Activated gamma-delta T cell (primary cell): ENCODE results near the gene LGR5.
"Not testable (repeated sequence)": the region's sequence is repeated elsewhere in the genome, so short reads cannot be mapped to it uniquely, and the experiment has no call there.

Source experiments
- DNase-seq: peaks from one replicate; lab custom pipeline; 2025; lab: John Stamatoyannopoulos, UW

The LGR5 gene

GRCh38 chr12:71476513-71476912 lies 36.9 kb downstream of the LGR5 start:
- DNase-seq, result no peak

- DNase-seq, result no peak
Observed at GRCh38 chr12:71477609-71478008, 38.0 kb downstream of the LGR5 start.

- DNase-seq, result no peak
Observed at GRCh38 chr12:71478270-71478669, 38.7 kb downstream of the LGR5 start.

GRCh38 chr12:71484272-71484905 lies 44.8 kb downstream of the LGR5 start:
- no peak for DNase-seq

DNA sequence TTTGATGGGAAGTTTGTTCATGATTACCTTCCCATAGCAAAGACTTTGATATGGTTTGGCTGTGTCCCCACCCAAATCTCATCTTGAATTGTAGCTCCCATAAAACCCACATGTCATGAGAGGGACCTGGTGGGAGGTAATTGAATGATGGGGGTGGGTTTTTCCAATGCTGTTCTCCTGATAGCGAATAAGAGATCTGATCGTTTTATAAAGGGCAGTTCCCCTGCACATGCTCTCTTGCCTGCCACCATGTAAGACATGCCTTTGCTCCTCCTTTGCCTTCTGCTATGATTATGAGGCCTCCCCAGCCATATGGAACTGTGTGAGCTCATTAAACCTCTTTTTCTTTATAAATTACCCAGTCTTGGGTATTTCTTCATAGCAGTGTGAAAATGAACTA lies 51.2 kb downstream of the LGR5 start:
- DNase-seq, result not testable (repeated sequence)

DNA sequence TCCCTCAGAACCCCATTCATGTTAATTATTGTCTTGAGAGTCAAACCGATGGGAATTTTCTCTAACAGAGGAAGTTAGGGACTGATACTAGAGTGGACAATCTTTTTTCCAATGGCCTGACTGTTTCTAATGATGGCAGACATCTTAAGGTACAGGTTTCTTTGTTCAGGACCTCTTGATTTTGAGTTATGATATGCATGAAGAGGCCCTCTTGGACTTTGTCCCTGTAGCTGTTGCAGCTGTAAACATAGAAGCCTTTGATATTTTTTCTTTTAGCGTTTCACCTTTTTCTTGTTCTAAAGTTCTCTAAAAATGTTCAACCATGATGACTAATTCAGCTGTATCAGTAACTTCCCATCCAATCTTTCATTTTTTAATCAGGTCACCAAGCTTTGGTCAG lies 53.0 kb downstream of the LGR5 start:
- DNase-seq, result no peak

DNA sequence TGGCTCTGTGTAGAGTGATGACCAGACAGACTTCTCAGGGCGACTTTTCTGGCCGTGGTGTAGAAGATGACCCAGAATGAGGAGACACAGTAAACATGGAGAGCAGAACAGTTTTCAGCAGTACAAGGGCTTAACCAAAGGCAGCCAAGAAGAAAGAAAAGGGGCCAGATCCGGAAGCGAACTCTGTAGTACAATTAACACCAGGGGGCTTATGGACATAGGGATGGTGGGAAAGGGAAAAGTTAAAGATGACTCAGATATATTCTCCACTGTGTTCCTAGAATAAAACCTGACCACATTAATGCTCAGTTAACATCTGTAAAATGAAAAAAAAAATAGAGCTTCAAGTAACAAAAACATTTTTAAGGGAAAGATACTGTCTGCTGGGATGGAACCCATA lies 60.2 kb downstream of the LGR5 start:
- no peak for DNase-seq

DNA sequence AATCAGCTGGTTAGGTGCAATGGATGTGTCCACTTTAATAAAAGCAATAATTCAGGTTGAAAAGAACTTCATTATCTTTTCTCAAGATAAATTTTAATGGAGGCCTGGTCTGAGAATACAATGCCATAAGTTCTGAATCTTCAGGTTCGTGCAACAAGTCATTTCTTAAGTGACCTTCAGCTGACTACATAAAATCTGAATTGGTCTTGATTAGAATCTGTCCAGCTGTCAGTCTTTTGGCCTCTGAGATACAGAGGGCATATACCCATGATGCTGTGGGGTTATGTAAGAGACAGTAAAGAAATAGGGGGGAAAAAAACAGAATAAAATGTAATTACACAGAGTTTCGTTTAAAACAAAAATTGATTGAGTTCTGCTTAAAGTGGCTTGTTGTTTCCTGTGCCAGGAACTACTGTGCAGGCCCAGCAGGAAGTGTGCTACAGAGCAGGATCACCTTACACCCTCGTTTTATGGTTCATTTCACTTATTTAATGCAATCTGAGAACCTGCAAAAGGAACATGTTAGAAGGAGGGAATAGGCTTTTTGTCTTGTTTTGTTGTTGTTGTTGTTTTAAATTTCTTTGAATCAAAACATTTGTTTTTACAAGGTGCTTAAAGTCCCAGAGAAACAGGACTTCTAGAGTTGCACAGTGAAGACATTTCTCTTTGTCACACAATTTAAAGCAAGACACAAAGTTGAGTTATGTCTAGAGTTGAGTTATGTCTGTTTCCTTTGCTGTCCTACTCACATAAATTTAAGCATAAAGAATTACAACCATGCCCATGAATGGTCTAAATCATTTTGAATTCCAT lies 64.2 kb downstream of the LGR5 start:
- DNase-seq, result no peak

GRCh38 chr12:71504476-71504875 lies 64.9 kb downstream of the LGR5 start:
- DNase-seq, result no peak

DNA sequence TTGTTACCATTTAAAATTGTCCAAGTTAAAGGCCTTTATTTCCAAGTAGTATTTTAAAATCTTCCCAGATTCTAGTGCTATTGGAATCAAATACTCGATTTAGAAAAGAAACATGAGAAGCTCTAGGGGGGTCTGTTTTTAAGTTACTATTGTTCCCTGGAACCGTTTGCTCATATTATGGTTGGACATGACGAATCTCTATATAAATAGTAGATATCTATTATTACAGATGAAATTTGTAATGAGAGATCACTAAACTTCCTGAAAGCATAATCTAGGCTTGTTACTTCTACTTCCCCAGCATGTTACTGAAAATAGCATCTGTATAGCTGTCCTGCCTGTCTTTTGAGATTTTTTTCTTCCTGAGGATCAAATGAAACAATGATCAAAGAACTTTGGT lies 70.1 kb downstream of the LGR5 start:
- DNase-seq, result no peak

- DNase-seq, result no peak
Observed at GRCh38 chr12:71517145-71517846, 77.7 kb downstream of the LGR5 start.

DNA sequence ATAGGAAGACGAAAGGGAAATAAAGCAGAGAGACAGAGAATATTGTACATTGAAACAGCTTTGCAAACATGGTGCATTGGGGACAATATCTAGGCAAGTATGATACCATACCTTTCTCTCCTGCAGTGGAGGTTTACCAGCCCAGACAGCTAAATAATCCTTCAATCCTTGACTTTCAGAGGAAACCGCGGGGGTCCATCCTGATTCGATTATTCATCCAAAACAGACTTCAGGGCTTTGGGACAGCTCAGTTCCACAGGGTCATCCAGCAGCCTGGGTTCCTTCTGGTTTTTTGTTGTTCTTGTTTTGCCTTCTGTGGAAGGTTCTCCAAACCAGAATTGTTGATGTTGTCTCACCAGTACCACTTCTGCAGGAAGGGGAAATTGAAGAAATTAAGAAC lies 81.5 kb downstream of the LGR5 start:
- DNase-seq, result no peak

GRCh38 chr12:71524626-71525025 lies 85.0 kb downstream of the LGR5 start:
- DNase-seq, result no peak

DNA sequence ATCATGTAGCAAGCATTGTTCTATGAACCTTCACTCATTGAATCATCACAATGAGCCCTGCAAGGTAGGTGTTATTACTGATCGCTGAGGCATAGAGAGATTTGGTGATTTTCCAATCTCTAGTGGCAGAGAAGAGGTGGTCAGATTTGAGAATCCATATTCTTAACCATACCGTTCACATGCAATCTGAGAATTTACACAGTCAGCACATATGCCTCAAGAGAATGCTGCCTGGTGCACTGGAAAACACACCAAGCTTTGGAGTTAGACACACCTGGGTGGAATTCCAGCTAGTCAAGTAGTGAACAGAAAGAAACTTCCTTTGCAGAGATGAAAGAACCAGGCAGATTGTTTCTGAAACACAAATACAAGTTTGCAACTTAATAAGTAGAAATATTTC lies 94.1 kb downstream of the LGR5 start:
- DNase-seq, result no peak

- DNase-seq, result no peak
Observed at GRCh38 chr12:71536279-71536938, 96.8 kb downstream of the LGR5 start.

- DNase-seq, result no peak
Observed at GRCh38 chr12:71536939-71537622, 97.5 kb downstream of the LGR5 start.

- DNase-seq, result no peak
Observed at GRCh38 chr12:71538807-71539206, 99.2 kb downstream of the LGR5 start.

DNA sequence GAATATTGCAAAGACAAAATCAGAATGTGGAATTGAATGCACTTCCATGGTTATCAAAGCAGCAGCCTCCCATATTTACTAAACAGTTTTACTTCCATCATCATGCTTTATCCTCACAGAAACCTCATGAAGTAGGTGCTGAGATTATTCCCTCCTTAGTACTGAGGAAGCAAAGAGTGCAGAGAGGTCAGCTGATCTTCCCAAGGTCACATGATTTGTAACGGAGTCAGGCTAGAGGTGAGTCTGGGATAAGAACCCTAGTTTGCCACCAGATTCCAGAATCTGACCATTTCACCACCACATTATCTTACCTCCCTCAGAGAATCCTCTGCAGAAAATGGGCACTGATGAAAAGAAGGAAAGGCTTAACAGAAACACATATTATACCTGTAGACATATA lies 102.0 kb downstream of the LGR5 start:
- no peak for DNase-seq

DNA sequence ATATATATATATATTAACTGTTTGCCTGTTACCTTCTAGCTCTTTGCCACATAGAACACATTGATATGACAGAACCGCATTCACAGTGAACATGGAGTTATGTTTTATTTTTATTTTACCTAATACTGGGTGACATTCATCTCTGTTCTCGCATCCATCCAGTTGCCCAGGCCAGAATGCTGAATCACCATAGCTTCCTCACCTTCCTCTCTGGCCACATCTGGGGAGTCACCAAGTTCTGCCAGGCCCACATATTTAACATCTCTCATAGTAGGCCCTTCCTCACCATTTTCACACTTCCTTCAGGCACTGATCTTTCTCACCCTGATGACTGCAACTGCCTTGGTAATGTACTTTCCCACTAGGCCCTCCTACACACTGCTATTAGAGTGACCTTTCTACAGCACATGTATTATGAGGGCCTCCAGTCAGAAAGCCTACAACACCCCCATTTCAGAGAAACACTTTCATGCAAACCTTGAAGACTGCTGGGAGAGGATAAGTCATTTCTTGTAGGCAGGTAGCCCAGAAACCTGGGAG lies 106.8 kb downstream of the LGR5 start:
- DNase-seq, result no peak

DNA sequence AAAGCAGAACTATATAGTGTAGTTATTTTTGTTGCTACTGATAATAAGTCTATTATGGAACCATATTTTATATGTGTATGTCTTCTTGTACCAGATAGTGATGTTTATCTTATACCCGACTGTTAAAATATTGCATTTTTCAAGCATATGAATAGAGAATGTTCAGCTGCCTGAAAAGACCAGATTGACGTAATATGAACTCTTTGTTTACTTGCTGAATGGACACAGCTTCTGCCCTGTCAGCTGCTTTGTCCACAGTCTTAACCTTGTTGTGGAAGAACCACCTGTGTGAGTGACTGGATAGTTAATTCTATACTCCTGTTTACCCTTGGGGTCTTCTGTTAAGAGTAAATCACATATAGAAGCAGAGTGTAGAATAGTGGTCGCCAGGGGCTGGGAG lies 109.3 kb downstream of the LGR5 start:
- DNase-seq, result no peak

DNA sequence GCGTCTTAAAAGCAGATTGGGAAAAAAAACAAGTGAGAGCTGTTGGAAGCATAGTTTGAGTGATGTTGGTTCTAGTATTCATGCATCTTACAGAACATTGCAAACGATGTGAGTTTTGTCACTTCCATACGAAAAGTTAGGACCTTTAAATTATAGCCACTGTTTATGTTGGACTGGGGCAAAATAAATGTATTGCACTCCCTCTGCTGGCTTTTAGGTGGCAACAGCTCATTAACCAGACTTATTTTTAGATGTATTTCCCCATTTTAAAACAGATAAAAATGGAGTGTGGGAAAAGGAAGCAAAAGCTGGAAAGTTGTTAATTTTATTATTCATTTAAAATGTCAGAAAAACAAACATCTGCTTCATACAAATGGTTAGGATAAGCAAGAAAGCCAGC lies 111.9 kb downstream of the LGR5 start:
- DNase-seq, result no peak
